Mucosa of rectum (tissue), 2 donors: ENCODE measurements around the gene TSPYL4.

Experiments used
- H3K27ac ChIP-seq, 2 donors: one replicate each; pipeline ENCODE4 v1.7.0; 2013; ENCODE audit warnings: inconsistent platforms in 2 of 2, low read depth in 2 of 2, low read length in 2 of 2
- H3K27me3 ChIP-seq, 2 donors: one replicate each; pipeline ENCODE4 v1.7.0; 2013; ENCODE audit warnings: low read length in 2 of 2; ENCODE audit not compliant: control insufficient read depth in 2 of 2, insufficient read depth in 2 of 2
- H3K36me3 ChIP-seq, 2 donors: one replicate each; pipeline ENCODE4 v1.7.0; 2013; ENCODE audit warnings: low read length in 2 of 2; ENCODE audit not compliant: control insufficient read depth in 2 of 2, insufficient read depth in 2 of 2
- H3K4me1 ChIP-seq, 2 donors: one replicate each; pipeline ENCODE4 v1.7.0; 2013; ENCODE audit warnings: low read length in 2 of 2, mild to moderate bottlenecking in 1 of 2; ENCODE audit not compliant: control insufficient read depth in 2 of 2, insufficient read depth in 2 of 2
- H3K4me3 ChIP-seq, 2 donors: one replicate each; pipeline ENCODE4 v1.7.0; 2013; ENCODE audit warnings: low read length in 2 of 2
- H3K9ac ChIP-seq, 2 donors: one replicate each; pipeline ENCODE4 v1.7.0; 2013; ENCODE audit warnings: low read length in 2 of 2, low read depth in 1 of 2, mild to moderate bottlenecking in 1 of 2
- H3K9me3 ChIP-seq, 2 donors: one replicate each; pipeline ENCODE4 v1.7.0; 2013; ENCODE audit warnings: low read length in 2 of 2; ENCODE audit not compliant: control insufficient read depth in 2 of 2
- donor health status: healthy.
- donor health status: Normal muscosa, but diverticular disease.

The TSPYL4 gene

DNA sequence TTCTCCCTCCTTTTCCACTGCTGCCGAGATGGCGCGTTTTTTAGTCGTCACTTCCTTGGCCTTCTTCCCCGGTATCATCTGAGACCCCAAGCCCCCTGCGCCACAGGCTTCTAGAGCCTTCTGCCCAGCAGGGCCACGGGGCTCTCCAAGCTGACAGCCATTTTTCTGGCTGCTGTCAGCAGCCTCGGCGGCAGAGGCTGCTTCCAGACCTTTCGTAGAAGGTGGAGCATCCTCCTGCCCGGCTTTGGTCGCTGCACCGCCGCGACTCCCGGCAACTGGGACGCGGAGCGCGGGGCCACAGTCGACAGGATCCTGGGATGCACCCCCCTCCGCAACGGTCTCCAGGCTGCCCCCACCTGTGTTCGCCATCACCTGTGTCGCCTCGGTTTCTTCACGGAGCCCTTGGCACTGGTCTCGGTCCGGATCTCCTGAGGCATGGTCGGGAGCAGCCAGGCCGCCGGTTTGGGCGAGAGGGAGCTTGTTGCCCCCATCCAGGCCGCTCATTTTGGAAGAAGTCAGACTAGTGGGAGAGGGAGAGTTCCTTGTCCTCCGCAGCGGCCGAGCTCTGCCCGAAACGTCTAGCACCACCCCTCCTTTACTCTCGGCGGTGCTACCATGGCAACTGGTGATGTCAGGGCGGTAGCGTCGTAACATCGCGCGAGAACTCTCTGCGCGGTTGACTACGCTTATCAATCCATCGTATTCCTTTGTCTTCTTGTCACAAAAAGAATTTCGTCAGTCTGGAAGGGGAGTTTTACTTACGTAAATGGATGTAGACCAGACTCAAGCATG, at the start of gene TSPYL4:
Gene TSPYL4, minus strand, starts transcription at position 571 of the 792 bp plus-strand sequence. Its CDS starts 67 bp downstream, at position 504.
- peak within 1 kb of the TSS; percentile 86 to 92 for H3K4me3 ChIP-seq
- H3K9ac ChIP-seq, result peak within 1 kb of the TSS; percentile 63 to 87
- peaks cover 19 to 25% of the 10 kb centered on the region in 2 donors for H3K4me1 ChIP-seq

DNA sequence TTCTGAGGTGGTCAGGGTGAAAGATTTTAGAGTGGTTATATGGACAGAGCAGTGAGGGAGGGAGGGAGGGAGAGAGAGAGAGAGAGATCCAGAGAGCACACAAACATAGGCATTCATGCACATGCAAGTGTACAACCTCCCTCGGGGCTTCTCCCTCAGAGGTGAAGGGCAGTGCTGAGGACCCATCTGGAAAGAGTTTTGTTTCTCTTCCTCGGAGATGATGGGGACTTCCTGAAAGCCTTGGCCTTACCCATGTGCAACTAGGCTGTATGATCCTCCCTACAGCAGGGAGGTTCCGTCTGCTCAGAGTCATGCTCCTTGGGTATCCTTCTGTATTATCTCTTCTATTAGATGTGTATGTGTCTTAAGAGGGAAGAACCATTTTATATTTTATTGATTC, 47.2 kb upstream of the TSPYL4 start:
- peaks cover 4 to 8% of the 10 kb centered on the region in 2 donors for H3K9me3 ChIP-seq
- H3K27ac ChIP-seq, result no peak overlapping the region

More for the DNA sequence above, at the start of gene TSPYL4:
- H3K27me3 ChIP-seq, result no peaks in the 10 kb centered on the region
- no peaks in the 10 kb centered on the region for H3K9me3 ChIP-seq
- H3K27ac ChIP-seq, result peak within 1 kb of the TSS; percentile 80 to 83
- H3K36me3 ChIP-seq, result peaks cover 0 to under 1% of the 10 kb centered on the region in 2 donors

DNA sequence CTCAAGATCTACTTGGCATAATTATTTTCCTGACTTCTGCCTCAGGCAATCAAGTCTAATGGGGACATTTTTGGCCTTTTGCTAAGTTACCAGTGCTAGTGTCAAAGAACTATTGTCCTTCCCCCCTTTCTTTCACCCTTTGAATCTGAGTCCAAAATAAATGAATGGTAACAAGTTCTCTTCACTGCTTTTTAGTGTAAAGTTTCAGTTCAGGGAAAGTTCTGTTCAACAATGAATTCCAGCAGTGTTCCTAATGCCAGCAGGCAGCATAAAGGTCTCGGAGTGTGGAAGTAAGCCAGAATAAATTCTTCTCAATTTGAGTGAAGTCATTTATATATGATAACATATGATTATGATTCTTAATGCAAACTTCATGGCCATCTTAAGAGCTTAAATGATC, 46.7 kb upstream of the TSPYL4 start:
- H3K27me3 ChIP-seq, result no peaks in the 10 kb centered on the region
- H3K9ac ChIP-seq, result no peak overlapping the region
- no peaks in the 10 kb centered on the region for H3K36me3 ChIP-seq
- peaks cover 4 to 8% of the 10 kb centered on the region in 2 donors for H3K9me3 ChIP-seq
- no peaks in the 10 kb centered on the region for H3K4me1 ChIP-seq
- no peak overlapping the region for H3K27ac ChIP-seq
- no peak overlapping the region for H3K4me3 ChIP-seq

More for the DNA sequence above, 47.2 kb upstream of the TSPYL4 start:
- Histone ChIP-seq H3K4me1 (no peaks in the 10 kb centered on the region), H3K4me3 (no peak overlapping the region), H3K9ac (no peak overlapping the region), H3K27me3 (no peaks in the 10 kb centered on the region), H3K36me3 (no peaks in the 10 kb centered on the region)

DNA sequence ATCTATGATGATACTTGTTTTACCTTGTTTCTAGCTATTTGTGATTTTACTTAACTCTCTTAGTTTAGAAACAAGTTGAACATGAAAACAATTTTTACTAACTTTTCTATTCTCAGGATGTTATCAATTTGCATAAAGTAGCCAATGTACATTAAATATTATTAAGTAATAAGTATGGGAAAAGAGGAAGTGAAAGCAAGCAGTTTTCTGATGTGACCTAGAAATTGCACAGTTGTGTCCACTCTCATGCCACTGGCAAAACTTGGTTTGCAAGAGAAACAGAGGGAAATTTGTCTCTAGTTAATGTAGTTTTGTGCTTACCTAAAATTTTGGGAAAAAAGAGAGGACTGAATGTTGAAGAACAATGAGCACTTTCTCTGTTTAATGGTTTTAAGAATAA, 45.1 kb upstream of the TSPYL4 start:
- Histone ChIP-seq H3K4me3 (no peak overlapping the region), H3K27me3 (no peaks in the 10 kb centered on the region), H3K27ac (no peak overlapping the region), H3K9me3 (peaks cover 4 to 8% of the 10 kb centered on the region in 2 donors), H3K36me3 (no peaks in the 10 kb centered on the region), H3K4me1 (no peaks in the 10 kb centered on the region), H3K9ac (no peak overlapping the region)

DNA sequence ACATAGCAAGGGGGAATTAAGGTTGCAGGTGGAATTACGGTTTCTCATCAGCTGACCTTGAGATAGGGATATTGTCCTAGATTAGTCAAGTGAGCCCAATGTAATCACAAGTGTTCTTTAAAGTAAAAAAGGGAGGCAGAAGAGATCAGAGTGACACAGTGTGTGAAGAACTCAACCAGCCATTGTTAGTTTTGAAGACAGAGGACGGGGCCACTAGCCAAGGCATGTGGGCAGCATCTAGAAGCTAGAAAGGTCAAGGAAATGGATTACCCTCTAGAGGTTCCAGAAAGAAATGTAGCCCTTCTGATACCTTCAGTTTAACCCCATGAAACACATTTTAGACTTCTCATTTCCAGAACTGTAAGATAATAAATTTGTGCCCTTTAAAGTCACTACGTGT, 44.4 kb upstream of the TSPYL4 start:
- no peak overlapping the region for H3K9ac ChIP-seq
- no peaks in the 10 kb centered on the region for H3K27me3 ChIP-seq
- peaks cover 4 to 8% of the 10 kb centered on the region in 2 donors for H3K9me3 ChIP-seq
- no peaks in the 10 kb centered on the region for H3K36me3 ChIP-seq
- H3K4me1 ChIP-seq, result no peaks in the 10 kb centered on the region
- H3K4me3 ChIP-seq, result no peak overlapping the region
- no peak overlapping the region for H3K27ac ChIP-seq

DNA sequence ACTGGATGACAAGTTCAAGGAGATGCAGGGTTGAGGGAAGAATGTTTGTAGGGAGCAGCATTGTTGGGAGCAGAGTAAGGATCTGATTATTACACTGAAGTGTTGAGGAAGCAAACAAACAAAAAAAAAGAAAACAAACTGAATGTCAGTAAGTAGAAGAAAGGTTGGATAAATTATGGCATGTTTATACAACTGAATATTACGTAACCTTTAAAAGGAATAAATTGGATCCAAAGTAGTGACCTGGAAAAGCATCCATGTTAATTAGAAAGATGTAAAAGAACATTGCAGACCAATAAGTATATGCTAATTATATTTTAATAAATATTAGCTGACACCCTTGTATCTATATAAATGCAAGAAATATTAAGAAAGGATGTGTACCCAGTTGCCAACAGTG, 38.7 kb upstream of the TSPYL4 start:
- Histone ChIP-seq H3K9ac (no peak overlapping the region), H3K4me1 (no peaks in the 10 kb centered on the region), H3K27ac (no peak overlapping the region), H3K4me3 (no peak overlapping the region), H3K36me3 (no peaks in the 10 kb centered on the region), H3K27me3 (no peaks in the 10 kb centered on the region), H3K9me3 (no peaks in the 10 kb centered on the region)

DNA sequence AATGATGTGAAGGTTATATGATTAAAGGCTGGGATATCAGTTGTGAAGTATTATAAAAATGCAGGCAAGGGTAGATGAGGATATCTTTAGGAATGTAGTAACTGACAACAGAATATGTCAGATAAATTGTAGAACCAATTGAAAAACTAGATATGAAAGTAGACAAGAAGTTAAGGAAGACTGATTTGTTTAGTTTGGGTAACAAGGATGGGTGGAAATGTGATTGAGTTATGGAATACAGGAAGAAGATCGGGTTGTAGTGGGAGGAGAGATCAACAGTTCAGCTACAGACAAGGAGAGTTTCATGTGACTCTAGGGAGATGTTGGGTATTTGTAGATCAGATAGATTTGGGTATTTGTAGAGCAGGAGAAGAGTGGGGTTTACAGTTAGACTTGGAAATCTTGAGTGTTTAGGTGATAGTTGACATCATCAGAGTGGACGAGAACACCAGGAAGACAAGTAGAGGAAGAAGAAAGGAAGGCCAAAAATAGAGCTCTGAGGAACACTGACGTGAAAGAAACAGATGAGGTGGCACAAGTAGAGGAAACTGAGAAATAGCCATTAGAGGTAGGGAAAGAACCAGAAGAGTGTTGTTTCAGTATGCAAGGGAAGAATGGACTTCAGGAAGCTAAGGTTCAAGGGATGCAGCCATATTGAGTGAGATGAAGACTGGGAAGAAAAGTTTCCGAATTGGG, 38.0 kb upstream of the TSPYL4 start:
- Histone ChIP-seq H3K9me3 (no peaks in the 10 kb centered on the region), H3K4me1 (no peaks in the 10 kb centered on the region), H3K36me3 (no peaks in the 10 kb centered on the region), H3K27ac (no peak overlapping the region), H3K27me3 (no peaks in the 10 kb centered on the region), H3K9ac (no peak overlapping the region), H3K4me3 (no peak overlapping the region)

DNA sequence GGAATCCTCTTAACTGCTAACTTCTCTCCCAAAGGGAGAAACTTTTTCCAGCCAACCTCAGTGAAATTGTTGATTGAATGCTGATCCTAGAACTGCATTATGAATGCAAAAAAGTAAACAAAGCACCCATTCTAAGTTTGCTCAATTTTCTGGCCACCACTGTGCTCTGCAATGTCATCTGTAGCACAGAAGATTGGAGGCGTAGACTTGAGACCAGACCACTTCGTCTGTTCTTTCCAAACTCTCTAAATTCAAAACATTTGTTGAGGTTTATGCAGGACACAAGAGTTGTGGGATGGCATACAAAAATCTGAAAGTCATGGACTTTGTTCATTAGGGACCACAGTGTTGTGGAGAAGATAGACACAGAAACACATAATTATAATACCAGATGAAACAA, 36.9 kb upstream of the TSPYL4 start:
- Histone ChIP-seq H3K9ac (no peak overlapping the region), H3K27ac (no peak overlapping the region), H3K4me3 (no peak overlapping the region), H3K36me3 (no peaks in the 10 kb centered on the region), H3K27me3 (no peaks in the 10 kb centered on the region), H3K9me3 (no peaks in the 10 kb centered on the region), H3K4me1 (no peaks in the 10 kb centered on the region)

DNA sequence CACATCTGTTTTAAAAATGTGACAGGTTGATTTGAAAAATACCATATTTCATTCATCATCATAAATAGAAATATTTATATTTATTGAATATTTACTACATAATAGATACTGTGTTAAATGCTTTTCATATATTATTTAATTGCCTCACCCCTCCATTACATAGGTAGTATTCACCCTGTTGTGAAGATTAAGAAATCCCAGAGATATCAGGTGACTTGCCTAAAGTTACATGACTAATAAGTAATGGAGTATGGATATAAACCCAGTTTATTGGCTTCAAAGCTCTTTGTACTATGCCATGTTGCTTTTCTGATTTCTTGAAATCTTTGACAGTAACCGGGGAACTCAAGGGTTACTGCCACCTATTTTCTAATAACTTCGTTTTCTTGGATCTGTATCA, 36.0 kb upstream of the TSPYL4 start:
- no peak overlapping the region for H3K9ac ChIP-seq
- H3K27ac ChIP-seq, result no peak overlapping the region

DNA sequence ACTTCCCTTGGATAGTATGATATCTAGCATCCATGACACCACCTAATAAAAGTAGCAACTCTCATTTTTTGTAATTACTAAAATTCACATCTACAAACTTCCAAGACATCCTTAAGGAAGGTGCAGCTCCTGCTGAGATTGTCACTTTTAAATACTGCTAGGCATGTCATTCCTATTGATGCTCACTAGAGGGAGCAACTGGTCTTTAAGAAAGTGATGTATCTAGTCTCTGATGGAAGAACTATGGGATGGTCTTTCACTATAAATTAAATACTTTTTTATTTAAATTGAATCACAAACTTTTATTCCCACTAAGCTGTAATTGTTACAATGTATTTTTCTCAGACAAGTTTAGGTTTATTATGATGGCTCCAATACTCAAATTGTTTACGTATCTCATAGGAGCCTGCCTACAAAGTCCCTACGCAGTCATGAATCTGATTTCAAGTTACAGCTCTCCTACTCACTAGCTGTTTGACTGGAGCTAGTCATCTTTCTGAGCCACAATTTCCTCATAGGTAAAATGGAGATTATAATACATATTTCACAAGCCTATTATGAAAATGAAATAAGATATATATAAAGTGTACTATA, 33.9 kb upstream of the TSPYL4 start:
- H3K9me3 ChIP-seq, result no peaks in the 10 kb centered on the region
- H3K4me1 ChIP-seq, result no peaks in the 10 kb centered on the region
- H3K27ac ChIP-seq, result no peak overlapping the region
- H3K36me3 ChIP-seq, result no peaks in the 10 kb centered on the region
- no peaks in the 10 kb centered on the region for H3K27me3 ChIP-seq
- no peak overlapping the region for H3K4me3 ChIP-seq
- no peak overlapping the region for H3K9ac ChIP-seq

More for the DNA sequence above, 36.0 kb upstream of the TSPYL4 start:
- Histone ChIP-seq H3K4me3 (no peak overlapping the region), H3K27me3 (no peaks in the 10 kb centered on the region), H3K9me3 (no peaks in the 10 kb centered on the region), H3K4me1 (no peaks in the 10 kb centered on the region), H3K36me3 (no peaks in the 10 kb centered on the region)
